ENCODE measurements around the gene LRRC15. TPM values are rescaled to one million over a fixed set of nuclear protein-coding genes. Genes with fewer than 3 reads are reported as not detected.

Gene LRRC15
- total RNA-seq, 1 experiment from 2014 or later = 0.36 TPM

GRCh38 chr3:194380326-194380725, 10.8 kb upstream of the LRRC15 start:
- Histone ChIP-seq H3K9me2 (replicated peaks; ENCODE audit: low read length) (no peaks in the 10 kb centered on the region), H3F3A (ENCODE audit: low read length, unreplicated experiment) (no peaks in the 10 kb centered on the region), H3K36me3 (ENCODE audit: low read depth, low read length) (no peaks in the 10 kb centered on the region), H4K20me1 (ENCODE audit: low read length) (no peaks in the 10 kb centered on the region), H3K27ac (ENCODE audit: low read length) (no peak overlapping the region), H3K4me3 (ENCODE audit: low read length) (no peak overlapping the region), H2AFZ (ENCODE audit: low read length) (no peak overlapping the region), H3K9ac (ENCODE audit: low read length) (no peak overlapping the region), H3K27me3 (ENCODE audit: low read length) (no peaks in the 10 kb centered on the region), H3K9me3 (ENCODE audit: low read length) (no peaks in the 10 kb centered on the region), H3K4me2 (ENCODE audit: low read length) (no peak overlapping the region), H3K4me1 (ENCODE audit: insufficient read depth, low read length) (0 out of 2 replicates have a peak, but pooled peaks cover 3% of the 10 kb centered on the region), H3K79me2 (ENCODE audit: low read length) (no peaks in the 10 kb centered on the region)
- ChIA-PET POLR2A (ENCODE audit: unreplicated experiment) (no interaction called here), CTCF (no interaction called here)
- DNase-seq (no peak), ATAC-seq (no peak)
- TF ChIP-seq EZH2 (IDR thresholded peaks at IDR 0.05; ENCODE audit: low read length, unreplicated experiment) (no peak), EZH2phosphoT487 (IDR thresholded peaks at IDR 0.05; ENCODE audit: borderline replicate concordance, low read length) (no peak)
- TF ChIP-seq, protein P1, sequence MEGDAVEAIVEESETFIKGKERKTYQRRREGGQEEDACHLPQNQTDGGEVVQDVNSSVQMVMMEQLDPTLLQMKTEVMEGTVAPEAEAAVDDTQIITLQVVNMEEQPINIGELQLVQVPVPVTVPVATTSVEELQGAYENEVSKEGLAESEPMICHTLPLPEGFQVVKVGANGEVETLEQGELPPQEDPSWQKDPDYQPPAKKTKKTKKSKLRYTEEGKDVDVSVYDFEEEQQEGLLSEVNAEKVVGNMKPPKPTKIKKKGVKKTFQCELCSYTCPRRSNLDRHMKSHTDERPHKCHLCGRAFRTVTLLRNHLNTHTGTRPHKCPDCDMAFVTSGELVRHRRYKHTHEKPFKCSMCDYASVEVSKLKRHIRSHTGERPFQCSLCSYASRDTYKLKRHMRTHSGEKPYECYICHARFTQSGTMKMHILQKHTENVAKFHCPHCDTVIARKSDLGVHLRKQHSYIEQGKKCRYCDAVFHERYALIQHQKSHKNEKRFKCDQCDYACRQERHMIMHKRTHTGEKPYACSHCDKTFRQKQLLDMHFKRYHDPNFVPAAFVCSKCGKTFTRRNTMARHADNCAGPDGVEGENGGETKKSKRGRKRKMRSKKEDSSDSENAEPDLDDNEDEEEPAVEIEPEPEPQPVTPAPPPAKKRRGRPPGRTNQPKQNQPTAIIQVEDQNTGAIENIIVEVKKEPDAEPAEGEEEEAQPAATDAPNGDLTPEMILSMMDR (conservative IDR thresholded peaks at IDR 0.05; ENCODE audit: low read depth, low read length) = no peak
- intact Hi-C loops (cut with micrococcal nuclease) = no loop called here
- BruUV-seq (replicated peaks) = no TSS peak

DNA sequence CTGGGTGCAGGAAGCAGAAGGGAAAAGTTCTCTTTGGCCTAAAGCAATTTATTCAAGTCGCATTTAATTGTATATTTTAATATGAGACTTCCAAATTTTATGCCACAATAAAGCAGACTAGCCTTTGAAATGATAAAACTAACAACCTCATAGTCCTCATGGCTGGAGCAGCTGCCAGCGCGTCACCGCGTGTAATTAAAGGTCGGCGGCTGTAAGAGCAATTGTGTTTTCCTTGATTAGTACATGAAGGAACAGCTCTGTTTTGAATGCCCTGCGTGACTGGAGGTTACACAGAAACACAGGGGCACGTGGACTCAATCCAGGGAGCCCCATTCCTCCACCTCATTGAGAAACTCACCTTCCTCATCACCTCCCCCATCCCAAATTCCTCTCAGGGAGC, 10.1 kb upstream of the LRRC15 start:
- Histone ChIP-seq H3K4me2 (ENCODE audit: low read length) (no peak overlapping the region), H3K4me1 (ENCODE audit: insufficient read depth, low read length) (0 out of 2 replicates have a peak, but pooled peaks cover 3% of the 10 kb centered on the region), H3K9me2 (replicated peaks; ENCODE audit: low read length) (no peaks in the 10 kb centered on the region), H2AFZ (ENCODE audit: low read length) (no peak overlapping the region), H3K27ac (ENCODE audit: low read length) (no peak overlapping the region), H3K4me3 (ENCODE audit: low read length) (no peak overlapping the region), H3K9me3 (ENCODE audit: low read length) (no peaks in the 10 kb centered on the region), H3K36me3 (ENCODE audit: low read depth, low read length) (no peaks in the 10 kb centered on the region), H3F3A (ENCODE audit: low read length, unreplicated experiment) (no peaks in the 10 kb centered on the region), H4K20me1 (ENCODE audit: low read length) (no peaks in the 10 kb centered on the region), H3K79me2 (ENCODE audit: low read length) (no peaks in the 10 kb centered on the region), H3K27me3 (ENCODE audit: low read length) (no peaks in the 10 kb centered on the region), H3K9ac (ENCODE audit: low read length) (no peak overlapping the region)
- ATAC-seq = no peak
- no peak for DNase-seq
- BruUV-seq (replicated peaks) = no TSS peak
- intact Hi-C loops (cut with micrococcal nuclease) = no loop called here
- ChIA-PET CTCF (no interaction called here), POLR2A (ENCODE audit: unreplicated experiment) (no interaction called here)
- TF ChIP-seq, protein P1 (conservative IDR thresholded peaks at IDR 0.05; ENCODE audit: low read depth, low read length) = no peak
- TF ChIP-seq EZH2phosphoT487 (IDR thresholded peaks at IDR 0.05; ENCODE audit: borderline replicate concordance, low read length) (no peak), EZH2 (IDR thresholded peaks at IDR 0.05; ENCODE audit: low read length, unreplicated experiment) (no peak)

DNA sequence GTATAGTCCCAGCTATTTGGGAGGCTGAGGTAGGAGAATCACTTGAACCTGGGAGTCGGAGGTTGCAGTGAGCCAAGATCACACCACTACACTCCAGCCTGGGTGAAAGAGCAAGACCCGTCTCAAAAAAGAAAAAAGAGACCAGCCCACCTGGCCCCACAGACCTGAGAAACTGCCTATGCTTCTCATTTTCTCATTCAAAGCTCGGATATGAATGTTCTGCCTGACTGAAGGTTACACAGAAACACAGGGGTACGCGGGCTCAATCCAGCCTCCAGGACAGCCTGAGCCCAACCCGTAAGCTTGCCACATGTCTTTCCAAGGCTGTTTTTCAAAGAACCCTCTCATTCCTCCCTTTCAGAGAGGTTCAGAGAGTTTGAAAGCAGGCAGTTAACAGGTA, 9.7 kb upstream of the LRRC15 start:
- no peak overlapping the region for H3K4me2 ChIP-seq (ENCODE audit: low read length)
- H2AFZ ChIP-seq (ENCODE audit: low read length) = no peak overlapping the region
- ATAC-seq (no peak), DNase-seq (no peak)
- H3K27me3 ChIP-seq (ENCODE audit: low read length) = no peaks in the 10 kb centered on the region
- no peaks in the 10 kb centered on the region for H3K36me3 ChIP-seq (ENCODE audit: low read depth, low read length)
- intact Hi-C loops (cut with micrococcal nuclease) = no loop called here
- H3K4me3 ChIP-seq (ENCODE audit: low read length) = no peak overlapping the region
- no peak for TF ChIP-seq EZH2phosphoT487 (IDR thresholded peaks at IDR 0.05; ENCODE audit: borderline replicate concordance, low read length)
- TF ChIP-seq, protein P1 (conservative IDR thresholded peaks at IDR 0.05; ENCODE audit: low read depth, low read length) = no peak
- TF ChIP-seq EZH2 (IDR thresholded peaks at IDR 0.05; ENCODE audit: low read length, unreplicated experiment) = no peak
- BruUV-seq (replicated peaks) = no TSS peak
- H3K9ac ChIP-seq (ENCODE audit: low read length) = no peak overlapping the region
- CTCF ChIA-PET = no interaction called here
- POLR2A ChIA-PET (ENCODE audit: unreplicated experiment) = no interaction called here
- no peaks in the 10 kb centered on the region for H4K20me1 ChIP-seq (ENCODE audit: low read length)
- H3K9me3 ChIP-seq (ENCODE audit: low read length) = no peaks in the 10 kb centered on the region
- H3K79me2 ChIP-seq (ENCODE audit: low read length) = no peaks in the 10 kb centered on the region
- H3K4me1 ChIP-seq (ENCODE audit: insufficient read depth, low read length) = 0 out of 2 replicates have a peak, but pooled peaks cover 3% of the 10 kb centered on the region
- H3K27ac ChIP-seq (ENCODE audit: low read length) = no peak overlapping the region
- H3F3A ChIP-seq (ENCODE audit: low read length, unreplicated experiment) = no peaks in the 10 kb centered on the region
- H3K9me2 ChIP-seq (replicated peaks; ENCODE audit: low read length) = no peaks in the 10 kb centered on the region

All from PC-3 (cell line).